ENCODE measurements around the gene CLCN7.

DNA sequence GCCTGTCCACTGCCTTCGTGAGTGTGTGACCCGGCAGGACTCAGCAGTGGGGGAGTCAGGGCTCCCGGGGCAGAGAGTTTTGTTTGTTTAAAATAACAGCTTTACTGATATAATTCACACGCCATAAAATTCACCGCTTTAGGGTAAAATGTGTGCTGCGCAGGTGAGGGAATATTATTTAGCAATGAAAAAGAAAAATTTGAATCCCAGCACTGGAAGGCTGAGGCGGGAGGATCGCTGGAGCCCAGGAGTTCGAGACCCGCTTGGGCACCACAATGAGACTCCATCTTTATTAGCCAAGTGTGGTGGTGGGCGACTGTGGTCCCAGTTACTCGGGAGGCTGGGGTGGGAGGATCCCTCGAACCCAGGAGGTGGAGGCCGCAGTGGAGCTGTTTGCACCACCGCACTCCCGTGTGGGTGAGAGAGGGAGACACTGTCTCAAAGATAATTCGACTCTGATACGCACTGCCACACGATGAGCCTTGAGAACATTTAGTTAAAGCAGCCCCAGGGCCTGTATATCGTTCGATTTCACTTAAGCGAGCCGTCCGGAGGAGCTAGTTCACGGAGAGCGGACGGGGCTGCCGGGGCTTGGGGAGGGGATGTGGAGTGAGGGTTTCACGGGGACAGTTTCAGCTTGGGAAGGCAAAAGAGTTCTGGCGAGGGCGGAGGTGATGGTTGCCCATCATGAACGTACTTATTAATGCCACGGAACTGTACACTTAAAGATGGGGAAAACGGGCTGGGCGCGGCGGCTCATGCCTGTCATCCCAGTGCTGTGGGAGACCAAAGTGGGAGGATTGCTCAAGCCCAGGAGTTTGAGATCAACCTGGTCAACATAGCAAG lies 28.5 kb upstream of the CLCN7 start:
- TF ChIP-seq, protein P1, sequence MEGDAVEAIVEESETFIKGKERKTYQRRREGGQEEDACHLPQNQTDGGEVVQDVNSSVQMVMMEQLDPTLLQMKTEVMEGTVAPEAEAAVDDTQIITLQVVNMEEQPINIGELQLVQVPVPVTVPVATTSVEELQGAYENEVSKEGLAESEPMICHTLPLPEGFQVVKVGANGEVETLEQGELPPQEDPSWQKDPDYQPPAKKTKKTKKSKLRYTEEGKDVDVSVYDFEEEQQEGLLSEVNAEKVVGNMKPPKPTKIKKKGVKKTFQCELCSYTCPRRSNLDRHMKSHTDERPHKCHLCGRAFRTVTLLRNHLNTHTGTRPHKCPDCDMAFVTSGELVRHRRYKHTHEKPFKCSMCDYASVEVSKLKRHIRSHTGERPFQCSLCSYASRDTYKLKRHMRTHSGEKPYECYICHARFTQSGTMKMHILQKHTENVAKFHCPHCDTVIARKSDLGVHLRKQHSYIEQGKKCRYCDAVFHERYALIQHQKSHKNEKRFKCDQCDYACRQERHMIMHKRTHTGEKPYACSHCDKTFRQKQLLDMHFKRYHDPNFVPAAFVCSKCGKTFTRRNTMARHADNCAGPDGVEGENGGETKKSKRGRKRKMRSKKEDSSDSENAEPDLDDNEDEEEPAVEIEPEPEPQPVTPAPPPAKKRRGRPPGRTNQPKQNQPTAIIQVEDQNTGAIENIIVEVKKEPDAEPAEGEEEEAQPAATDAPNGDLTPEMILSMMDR (IDR thresholded peaks at IDR 0.05; ENCODE audit: low read depth, low read length), result no peak
- TF ChIP-seq EZH2phosphoT487 (IDR thresholded peaks at IDR 0.05; ENCODE audit: low read depth), result no peak

Data from OCI-LY3 (cell line).